Nucleus accumbens (tissue), 56 donors: ENCODE data around the gene ISCU.
"Not testable (repeated sequence)": the region's sequence is repeated elsewhere in the genome, so short reads cannot be mapped to it uniquely, and the experiment has no call there.

Experiments used
- DNase-seq, 56 donors: peaks; one replicate each; lab custom pipeline; 2025; lab: John Stamatoyannopoulos, UW

ISCU gene

GRCh38 chr12:108538616-108539195 is 23.7 kb upstream of the ISCU start:
- no peak for DNase-seq

DNA sequence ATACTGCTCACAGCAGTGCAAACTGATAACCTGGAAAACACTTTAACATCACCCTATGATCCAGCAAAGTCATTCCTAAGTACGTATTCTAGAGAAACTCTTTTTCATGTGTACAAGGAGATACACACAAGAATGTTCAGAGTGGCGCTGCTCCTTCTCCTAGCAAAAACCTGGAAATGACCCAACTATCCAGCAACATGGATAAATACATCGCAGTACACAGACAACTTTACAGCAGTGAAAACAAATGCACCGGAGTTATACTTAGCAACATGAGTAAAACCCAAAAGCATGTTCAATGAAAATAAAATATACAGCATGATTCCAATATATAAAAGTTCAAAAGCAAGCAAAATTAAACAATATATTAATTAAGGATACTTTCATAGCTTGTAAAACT is 20.1 kb upstream of the ISCU start:
- DNase-seq: no peak

DNA sequence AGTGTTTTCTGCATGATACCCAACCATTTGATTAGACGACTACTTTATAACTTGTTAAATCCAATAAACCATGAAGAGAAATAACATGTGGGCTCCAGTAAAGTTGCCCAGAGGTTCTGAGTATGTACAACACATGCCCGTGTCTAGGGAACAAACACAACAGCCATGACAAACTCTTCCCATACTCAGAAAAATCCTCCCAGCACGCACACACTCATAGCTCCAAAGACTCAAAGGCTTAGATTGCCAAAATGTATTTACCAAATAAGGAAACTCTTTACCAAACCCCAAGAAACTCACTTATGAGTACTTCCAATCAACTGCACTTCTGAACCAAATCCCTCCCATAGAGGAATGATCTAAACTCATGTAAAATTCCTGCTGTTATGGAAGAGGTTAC is 18.7 kb upstream of the ISCU start:
- DNase-seq: no peak

DNA sequence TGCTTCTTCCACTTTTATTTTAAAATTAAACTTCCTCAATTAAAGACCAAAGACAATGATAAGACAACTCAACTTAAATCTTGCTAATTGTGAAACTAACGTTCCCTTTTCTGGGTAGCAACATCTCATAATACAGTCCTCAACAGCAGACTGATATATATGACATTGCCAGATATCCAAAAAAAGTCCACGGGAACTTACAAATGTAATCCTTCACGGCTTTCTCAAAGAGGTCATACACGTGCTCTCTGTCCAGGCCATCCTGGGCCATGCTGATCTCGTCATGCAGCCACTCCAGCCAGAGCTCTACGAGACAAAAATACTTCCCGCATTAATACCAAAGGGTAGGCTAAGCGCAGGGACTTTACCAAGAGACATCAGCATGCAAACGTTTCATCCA is 14.7 kb upstream of the ISCU start:
- no peak for DNase-seq

- DNase-seq: no peak
Measured at GRCh38 chr12:108548954-108549521, 13.4 kb upstream of the ISCU start.

DNA sequence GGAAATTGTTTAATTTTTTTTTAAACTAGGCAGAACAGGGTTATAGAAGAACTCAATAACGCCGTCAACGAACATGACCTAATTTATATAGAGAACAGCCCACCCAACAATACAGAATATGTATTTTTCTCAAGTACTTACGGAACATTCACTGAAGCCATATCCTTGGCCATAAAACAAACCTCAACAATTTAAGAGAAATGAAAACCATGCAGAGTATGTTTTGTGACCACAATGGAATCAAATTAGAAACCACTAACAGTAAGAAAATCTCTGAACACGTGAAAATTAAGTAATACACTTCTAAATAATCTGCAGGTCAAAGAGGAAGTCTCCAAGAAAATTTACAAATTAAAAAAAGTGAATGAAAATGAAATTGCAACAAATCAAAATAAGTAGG is 10.9 kb upstream of the ISCU start:
- DNase-seq: no peak

- DNase-seq: no peak
Measured at GRCh38 chr12:108553799-108554198, 8.6 kb upstream of the ISCU start.

DNA sequence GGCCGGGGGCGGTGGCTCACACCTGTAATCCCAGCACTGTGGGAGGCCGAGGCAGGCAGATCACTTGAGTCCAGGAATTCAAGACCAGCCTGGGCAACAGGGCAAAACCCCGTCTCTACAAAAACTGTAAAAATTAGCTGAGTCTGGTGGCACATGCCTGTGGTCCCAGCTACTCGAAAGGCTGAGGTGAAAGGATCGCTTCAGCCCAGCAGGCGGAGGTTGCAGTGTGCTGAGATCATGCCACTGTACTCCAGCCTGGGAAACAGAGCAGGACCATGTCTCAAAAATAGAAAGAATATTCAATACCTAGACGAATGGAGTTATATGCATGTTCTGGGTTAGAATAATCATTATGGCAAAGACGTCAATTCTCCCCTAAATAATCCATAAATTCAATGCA is 7.0 kb upstream of the ISCU start:
- not testable (repeated sequence) for DNase-seq

- DNase-seq: no peak
Measured at GRCh38 chr12:108559007-108559655, 3.3 kb upstream of the ISCU start.

- no peak for DNase-seq
Measured at GRCh38 chr12:108559748-108560147, 2.6 kb upstream of the ISCU start.

- DNase-seq: no peak
Measured at GRCh38 chr12:108560321-108560721, 2.1 kb upstream of the ISCU start.

GRCh38 chr12:108560752-108561719 is 1.4 kb upstream of the ISCU start, which contains the start of gene SART3:
Gene SART3 (minus strand): TSS chr12:108561173. CDS start chr12:108561154, 19 bp downstream.
- DNase-seq: peak in 53 of 56 donors; percentile 20 to 91 (median 72)

- peak in 1 of 56 donors; percentile 53 for DNase-seq
Measured at GRCh38 chr12:108561852-108562347, 496 bp upstream of the ISCU start.

DNA sequence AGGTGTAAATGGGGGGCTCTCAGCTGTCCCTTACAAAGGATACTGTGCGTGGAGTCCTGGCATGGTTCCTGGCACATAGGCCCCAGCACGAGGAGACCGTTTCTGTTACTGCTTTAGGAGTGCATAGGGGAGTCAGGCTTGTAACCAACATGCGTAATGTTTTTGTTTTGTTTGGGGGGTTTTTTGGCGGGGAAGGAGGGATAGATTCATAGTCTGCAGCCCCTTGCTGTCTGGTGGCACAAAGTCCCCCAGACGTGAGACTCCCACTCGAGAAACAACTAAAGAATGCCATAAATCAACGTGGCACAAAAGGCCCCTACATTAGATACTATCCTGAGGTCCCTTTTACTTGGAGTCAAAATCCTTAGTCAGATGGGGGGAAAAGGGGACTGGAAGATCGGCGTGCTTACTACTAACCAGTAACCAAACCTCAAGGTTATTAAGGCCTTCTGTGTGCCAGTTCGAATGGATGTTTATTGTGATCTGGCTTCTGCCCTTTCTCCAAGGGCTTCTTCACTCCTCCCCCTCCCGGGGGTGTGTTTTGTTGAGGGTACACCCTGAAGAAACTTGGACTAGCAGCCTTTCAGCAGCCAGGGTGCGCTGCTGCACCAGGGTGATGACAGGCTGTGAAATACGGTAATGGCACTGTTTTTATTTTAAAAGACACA is 874 bp downstream of the ISCU start:
- DNase-seq: peak in 54 of 56 donors; percentile 7 to 87 (median 58)

- DNase-seq: no peak
Measured at GRCh38 chr12:108563804-108564151, 1.4 kb downstream of the ISCU start.

- DNase-seq: no peak
Measured at GRCh38 chr12:108564724-108565123, 2.3 kb downstream of the ISCU start.

DNA sequence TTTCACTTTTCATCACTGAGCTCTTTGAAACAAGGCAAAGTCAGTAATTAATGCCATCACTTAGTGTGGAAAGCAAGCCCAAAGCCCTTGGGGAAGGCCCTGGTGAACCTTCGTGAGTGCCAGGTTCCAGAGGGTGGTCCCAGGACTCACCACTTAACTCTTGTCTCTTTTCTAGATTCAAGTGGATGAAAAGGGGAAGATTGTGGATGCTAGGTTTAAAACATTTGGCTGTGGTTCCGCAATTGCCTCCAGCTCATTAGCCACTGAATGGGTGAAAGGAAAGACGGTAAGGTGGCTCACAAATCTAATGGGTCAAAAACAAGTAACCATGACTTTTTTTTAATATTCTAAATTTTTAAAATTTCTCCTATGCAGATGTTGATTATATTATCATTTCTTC is 2.8 kb downstream of the ISCU start:
- no peak for DNase-seq

GRCh38 chr12:108565976-108566375 is 3.6 kb downstream of the ISCU start:
- peak in 5 of 56 donors; percentile 6 to 27 (median 21) for DNase-seq

- DNase-seq: no peak
Measured at GRCh38 chr12:108566452-108566851, 4.1 kb downstream of the ISCU start.
